K562 (cell line): ENCODE results near the gene SLC25A4.

ENCODE experiments used
- ESRRB ChIP-seq: fragments of 250-450 bp; sonication (Bioruptor Pico); IDR thresholded peaks from 2 replicates; pipeline ENCODE4 v1.5.0; 2020; ENCODE audit warnings: mild to moderate bottlenecking, moderate library complexity, borderline replicate concordance
- HIVEP1 ChIP-seq: fragments of 250-450 bp; sonication (Bioruptor Pico); IDR thresholded peaks from 2 replicates; pipeline ENCODE4 v1.4.0; 2020; ENCODE audit warnings: mild to moderate bottlenecking
- HMGXB4 ChIP-seq: sonication (generic); formaldehyde crosslinking; IDR thresholded peaks from 2 replicates; pipeline ENCODE4 v1.8.1; 2023; ENCODE audit warnings: mild to moderate bottlenecking, missing genetic modification reagents
- MAX ChIP-seq: sonication (generic); formaldehyde crosslinking; IDR thresholded peaks from 2 replicates; pipeline ENCODE4 v1.9.0; 2022; ENCODE audit warnings: mild to moderate bottlenecking, missing genetic modification reagents
- MXD1 ChIP-seq: fragments of 250-450 bp; sonication (Bioruptor Pico); IDR thresholded peaks from 2 replicates; pipeline ENCODE4 v1.8.0; 2021; ENCODE audit warnings: borderline replicate concordance, mild to moderate bottlenecking, moderate library complexity; ENCODE audit not compliant: poor library complexity, severe bottlenecking
- RFX5 ChIP-seq: IDR thresholded peaks from 2 replicates; pipeline ENCODE4 v1.6.1; 2011; ENCODE audit warnings: low read depth, mild to moderate bottlenecking, improper control_type of control experiment, low read length
- ZNF583 ChIP-seq: fragments of 250-450 bp; sonication (Bioruptor Pico); IDR thresholded peaks from 2 replicates; pipeline ENCODE4 v1.4.0; 2020
- TF ChIP-seq, protein P1 (sequence below), 2 experiments: fragments of 200-800 bp in 1 of 2; sonication (Bioruptor generic) in 1 of 2; sonication (generic) in 1 of 2; formaldehyde crosslinking in 1 of 2; IDR thresholded peaks in 1 of 2; conservative IDR thresholded peaks in 1 of 2; 2 replicates each; pipeline versions ENCODE4 v1.5.0 to v1.6.1; 2016 to 2020; ENCODE audit warnings: missing compliant biosample characterization in 1 of 2, missing genetic modification characterization in 1 of 2, missing genetic modification reagents in 1 of 2

DNA sequence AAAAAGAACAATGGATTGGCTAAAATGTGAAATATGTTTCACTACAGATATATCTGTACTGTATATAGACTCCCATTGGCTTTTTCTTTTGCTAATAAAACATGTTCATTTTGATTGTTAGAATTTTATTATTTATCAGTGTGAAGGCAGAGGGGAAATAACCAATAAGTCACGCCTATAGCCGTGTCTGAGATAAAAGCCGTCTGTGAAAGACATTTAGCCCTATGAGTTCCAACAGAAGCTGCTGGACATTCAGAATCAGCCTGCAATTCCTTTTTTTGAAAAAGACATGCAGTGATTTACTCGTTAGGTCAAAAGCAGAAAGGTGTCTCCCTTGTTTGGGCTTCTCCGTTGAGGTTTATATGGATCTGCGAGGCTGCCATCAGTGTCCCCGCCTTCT is 24.2 kb upstream of the SLC25A4 start:
- TF ChIP-seq, protein P1, sequence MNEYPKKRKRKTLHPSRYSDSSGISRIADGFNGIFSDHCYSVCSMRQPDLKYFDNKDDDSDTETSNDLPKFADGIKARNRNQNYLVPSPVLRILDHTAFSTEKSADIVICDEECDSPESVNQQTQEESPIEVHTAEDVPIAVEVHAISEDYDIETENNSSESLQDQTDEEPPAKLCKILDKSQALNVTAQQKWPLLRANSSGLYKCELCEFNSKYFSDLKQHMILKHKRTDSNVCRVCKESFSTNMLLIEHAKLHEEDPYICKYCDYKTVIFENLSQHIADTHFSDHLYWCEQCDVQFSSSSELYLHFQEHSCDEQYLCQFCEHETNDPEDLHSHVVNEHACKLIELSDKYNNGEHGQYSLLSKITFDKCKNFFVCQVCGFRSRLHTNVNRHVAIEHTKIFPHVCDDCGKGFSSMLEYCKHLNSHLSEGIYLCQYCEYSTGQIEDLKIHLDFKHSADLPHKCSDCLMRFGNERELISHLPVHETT (CRISPR knock-in tag; conservative IDR thresholded peaks at IDR 0.05 in 1 of 2, IDR thresholded peaks at IDR 0.05 in 1 of 2), result no peak
- TF ChIP-seq MAX (CRISPR knock-in tag), result no peak
- no peak for TF ChIP-seq RFX5
- TF ChIP-seq ESRRB, result no peak
- TF ChIP-seq HIVEP1 (CRISPR knock-in tag), result no peak
- no peak for TF ChIP-seq HMGXB4 (CRISPR knock-in tag)
- TF ChIP-seq ZNF583, result no peak
- TF ChIP-seq MXD1 (CRISPR knock-in tag), result no peak
